NT2/D1 (cell line): ENCODE measurements around the gene MGLL.

Source experiments
- DNase-seq: peaks from one replicate; pipeline ENCODE4 v3.0.0-alpha.2; 2011; ENCODE audit warnings: low read depth, low spot score
- H3K27me3 ChIP-seq: 2 replicates; pipeline ENCODE4 v1.6.0; 2011; ENCODE audit warnings: mild to moderate bottlenecking; ENCODE audit not compliant: insufficient read length, insufficient read depth
- H3K36me3 ChIP-seq: 2 replicates; pipeline ENCODE4 v1.6.1; 2011; ENCODE audit warnings: mild to moderate bottlenecking, low read length, mixed read lengths; ENCODE audit not compliant: insufficient read depth, insufficient read length
- H3K4me1 ChIP-seq: 2 replicates; pipeline ENCODE4 v1.5.1; 2011; ENCODE audit not compliant: insufficient read depth, insufficient read length
- H3K4me3 ChIP-seq: 2 replicates; pipeline ENCODE4 v1.5.1; 2011; ENCODE audit warnings: low read depth; ENCODE audit not compliant: insufficient read length
- H3K9ac ChIP-seq: 2 replicates; pipeline ENCODE4 v1.6.0; 2011; ENCODE audit warnings: low read depth; ENCODE audit not compliant: insufficient read length
- H3K9me3 ChIP-seq: 2 replicates; pipeline ENCODE4 v1.5.1; 2011; ENCODE audit warnings: mild to moderate bottlenecking, low read length; ENCODE audit not compliant: insufficient read depth
- SUZ12 ChIP-seq: IDR thresholded peaks from 2 replicates; pipeline ENCODE4 v1.6.1; 2011; ENCODE audit not compliant: insufficient read length, insufficient read depth; ENCODE audit errors: extremely low read depth
- YY1 ChIP-seq: IDR thresholded peaks from 2 replicates; pipeline ENCODE4 v1.6.1; 2011; ENCODE audit not compliant: insufficient read length, insufficient read depth
- ZNF274 ChIP-seq: IDR thresholded peaks from 2 replicates; pipeline ENCODE4 v1.6.1; 2011; ENCODE audit warnings: mild to moderate bottlenecking, low read depth, low read length

Gene MGLL

GRCh38 chr3:127786353-127787070 lies 35.8 kb downstream of the MGLL start:
- TF ChIP-seq SUZ12 (no peak), YY1 (no peak), ZNF274 (no peak)
- H3K4me3 ChIP-seq = no peak overlapping the region
- peaks cover 7% of the 10 kb centered on the region for H3K4me1 ChIP-seq
- no peaks in the 10 kb centered on the region for H3K36me3 ChIP-seq
- no peaks in the 10 kb centered on the region for H3K27me3 ChIP-seq
- peak overlapping the region; percentile 24 for H3K9ac ChIP-seq
- DNase-seq = no peak
- H3K9me3 ChIP-seq = no peaks in the 10 kb centered on the region

- no peaks in the 10 kb centered on the region for H3K27me3 ChIP-seq
- peak overlapping the region; percentile 24 for H3K9ac ChIP-seq
- DNase-seq = no peak
- TF ChIP-seq YY1 (no peak), ZNF274 (no peak), SUZ12 (no peak)
- H3K4me1 ChIP-seq = peaks cover 5% of the 10 kb centered on the region
- H3K9me3 ChIP-seq = no peaks in the 10 kb centered on the region
- no peak overlapping the region for H3K4me3 ChIP-seq
- no peaks in the 10 kb centered on the region for H3K36me3 ChIP-seq
These were observed 36.5 kb downstream of the MGLL start for GRCh38 chr3:127785711-127786265.

- TF ChIP-seq YY1 = no peak
- no peak for TF ChIP-seq ZNF274
- no peak for DNase-seq
- Histone ChIP-seq H3K9me3 (no peaks in the 10 kb centered on the region), H3K4me3 (no peak overlapping the region), H3K36me3 (no peaks in the 10 kb centered on the region), H3K9ac (no peak overlapping the region), H3K27me3 (no peaks in the 10 kb centered on the region), H3K4me1 (no peaks in the 10 kb centered on the region)
These were observed 37.2 kb downstream of the MGLL start for GRCh38 chr3:127784865-127785710.

- H3K36me3 ChIP-seq = no peaks in the 10 kb centered on the region
- H3K4me1 ChIP-seq = no peaks in the 10 kb centered on the region
- H3K9me3 ChIP-seq = no peaks in the 10 kb centered on the region
- H3K9ac ChIP-seq = no peak overlapping the region
- TF ChIP-seq YY1 (no peak), ZNF274 (no peak), SUZ12 (no peak)
- no peak overlapping the region for H3K4me3 ChIP-seq
- no peaks in the 10 kb centered on the region for H3K27me3 ChIP-seq
- no peak for DNase-seq
These were observed 38.0 kb downstream of the MGLL start for GRCh38 chr3:127784283-127784682.

GRCh38 chr3:127783642-127784160 lies 38.6 kb downstream of the MGLL start:
- TF ChIP-seq ZNF274 (no peak), YY1 (no peak), SUZ12 (no peak)
- Histone ChIP-seq H3K9ac (no peak overlapping the region), H3K9me3 (no peaks in the 10 kb centered on the region), H3K4me3 (no peak overlapping the region), H3K36me3 (no peaks in the 10 kb centered on the region), H3K27me3 (no peaks in the 10 kb centered on the region), H3K4me1 (no peaks in the 10 kb centered on the region)
- DNase-seq = no peak

- Histone ChIP-seq H3K4me3 (no peak overlapping the region), H3K36me3 (no peaks in the 10 kb centered on the region), H3K27me3 (no peaks in the 10 kb centered on the region), H3K9ac (no peak overlapping the region), H3K4me1 (no peaks in the 10 kb centered on the region), H3K9me3 (no peaks in the 10 kb centered on the region)
- DNase-seq = no peak
- TF ChIP-seq ZNF274 = no peak
- TF ChIP-seq YY1 = no peak
- TF ChIP-seq SUZ12 = no peak
These were observed 39.1 kb downstream of the MGLL start for GRCh38 chr3:127783166-127783565.

- Histone ChIP-seq H3K9ac (no peak overlapping the region), H3K4me3 (no peak overlapping the region), H3K27me3 (no peaks in the 10 kb centered on the region), H3K9me3 (peaks cover 12% of the 10 kb centered on the region; the same call in 1 of the 2 replicates), H3K4me1 (no peaks in the 10 kb centered on the region), H3K36me3 (no peaks in the 10 kb centered on the region)
- DNase-seq = no peak
- no peak for TF ChIP-seq SUZ12
- no peak for TF ChIP-seq ZNF274
These were observed 40.8 kb downstream of the MGLL start for GRCh38 chr3:127781411-127782001.
